GM12874 (cell line): ENCODE measurements around the gene RHEB.

Experiments
- TF ChIP-seq, protein P1 (sequence below): IDR thresholded peaks from 2 replicates; pipeline ENCODE4 v1.5.1; 2011; ENCODE audit warnings: low read depth, mild to moderate bottlenecking, control low read depth, low read length, moderate library complexity; ENCODE audit not compliant: insufficient read depth

Gene RHEB, protein sequence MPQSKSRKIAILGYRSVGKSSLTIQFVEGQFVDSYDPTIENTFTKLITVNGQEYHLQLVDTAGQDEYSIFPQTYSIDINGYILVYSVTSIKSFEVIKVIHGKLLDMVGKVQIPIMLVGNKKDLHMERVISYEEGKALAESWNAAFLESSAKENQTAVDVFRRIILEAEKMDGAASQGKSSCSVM

DNA sequence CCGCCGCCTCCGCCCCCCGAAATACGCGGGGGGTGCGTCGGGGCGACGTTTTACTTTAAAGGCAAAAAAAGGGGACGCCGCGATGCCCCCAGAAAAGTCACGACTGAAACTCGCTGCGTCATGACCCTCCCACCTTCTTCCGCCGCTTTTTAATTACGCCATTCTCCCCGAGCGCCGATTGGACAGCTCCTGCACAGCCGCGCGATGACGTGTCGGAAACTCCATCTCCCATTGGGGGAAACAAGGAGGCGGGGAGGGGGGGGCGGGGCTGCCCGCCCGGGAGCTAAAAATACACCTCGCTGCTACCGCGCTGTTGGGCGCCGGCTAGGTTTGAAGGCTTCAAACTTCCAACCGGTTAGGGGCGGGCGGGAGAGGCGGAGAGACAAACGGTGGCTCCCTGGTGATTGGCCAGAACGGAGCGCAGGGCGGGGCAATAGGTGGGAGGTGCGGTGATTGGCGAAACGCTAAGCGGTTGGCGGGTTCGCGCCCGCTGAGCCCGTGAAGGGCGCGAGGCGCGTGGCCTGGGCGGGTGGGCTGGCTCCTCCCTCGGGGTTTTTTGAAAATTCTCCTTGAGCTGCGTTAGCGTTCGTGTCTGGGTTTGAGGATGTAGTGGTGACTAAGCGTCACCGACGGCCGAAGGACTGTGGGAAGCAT lies at the start of gene RHEB:
Gene RHEB, minus strand, starts transcription at position 131 of the 654 bp plus-strand sequence. CDS start 384 bp downstream, outside the sequence.
- TF ChIP-seq, protein P1, sequence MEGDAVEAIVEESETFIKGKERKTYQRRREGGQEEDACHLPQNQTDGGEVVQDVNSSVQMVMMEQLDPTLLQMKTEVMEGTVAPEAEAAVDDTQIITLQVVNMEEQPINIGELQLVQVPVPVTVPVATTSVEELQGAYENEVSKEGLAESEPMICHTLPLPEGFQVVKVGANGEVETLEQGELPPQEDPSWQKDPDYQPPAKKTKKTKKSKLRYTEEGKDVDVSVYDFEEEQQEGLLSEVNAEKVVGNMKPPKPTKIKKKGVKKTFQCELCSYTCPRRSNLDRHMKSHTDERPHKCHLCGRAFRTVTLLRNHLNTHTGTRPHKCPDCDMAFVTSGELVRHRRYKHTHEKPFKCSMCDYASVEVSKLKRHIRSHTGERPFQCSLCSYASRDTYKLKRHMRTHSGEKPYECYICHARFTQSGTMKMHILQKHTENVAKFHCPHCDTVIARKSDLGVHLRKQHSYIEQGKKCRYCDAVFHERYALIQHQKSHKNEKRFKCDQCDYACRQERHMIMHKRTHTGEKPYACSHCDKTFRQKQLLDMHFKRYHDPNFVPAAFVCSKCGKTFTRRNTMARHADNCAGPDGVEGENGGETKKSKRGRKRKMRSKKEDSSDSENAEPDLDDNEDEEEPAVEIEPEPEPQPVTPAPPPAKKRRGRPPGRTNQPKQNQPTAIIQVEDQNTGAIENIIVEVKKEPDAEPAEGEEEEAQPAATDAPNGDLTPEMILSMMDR = no peak

DNA sequence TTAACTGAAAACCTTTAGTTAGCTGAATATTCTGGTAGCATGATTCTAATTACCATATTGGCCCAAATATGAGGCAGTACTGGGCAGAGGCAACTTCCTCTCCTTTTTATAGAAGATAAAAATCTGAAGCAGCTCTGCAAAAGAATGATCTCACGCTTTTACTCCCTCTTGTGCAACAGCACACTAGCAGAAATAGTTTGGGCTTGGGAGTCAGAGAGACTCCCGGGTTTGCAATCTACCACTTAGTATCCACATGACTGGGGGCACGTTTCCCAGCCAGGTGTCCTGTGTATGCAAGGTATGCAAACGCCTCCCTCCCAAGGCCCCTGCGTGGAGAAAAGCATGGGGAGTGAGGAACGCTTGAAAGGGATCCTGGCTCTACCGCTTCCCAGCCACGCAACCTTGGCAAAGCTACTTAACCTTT lies 47.2 kb upstream of the RHEB start:
- TF ChIP-seq, protein P1 = no peak

DNA sequence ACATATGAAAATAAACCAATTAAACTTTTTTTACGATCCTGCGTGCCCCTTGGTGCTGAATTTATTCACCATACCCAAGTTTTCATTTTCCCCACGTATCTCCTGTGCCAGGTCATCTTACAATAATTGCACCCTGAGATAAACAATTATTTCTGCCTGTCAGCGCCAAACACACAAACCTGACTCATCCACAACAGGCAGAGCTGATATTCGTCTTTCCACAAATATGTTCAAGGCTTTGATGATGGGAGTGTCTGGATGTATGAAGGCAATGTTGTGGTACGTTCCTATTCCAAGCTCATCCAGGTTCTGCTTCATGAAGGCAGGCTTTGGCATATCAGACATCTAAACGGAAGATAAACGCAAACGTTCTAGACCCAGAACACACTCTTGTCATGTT lies 45.8 kb upstream of the RHEB start:
- TF ChIP-seq, protein P1 = no peak

DNA sequence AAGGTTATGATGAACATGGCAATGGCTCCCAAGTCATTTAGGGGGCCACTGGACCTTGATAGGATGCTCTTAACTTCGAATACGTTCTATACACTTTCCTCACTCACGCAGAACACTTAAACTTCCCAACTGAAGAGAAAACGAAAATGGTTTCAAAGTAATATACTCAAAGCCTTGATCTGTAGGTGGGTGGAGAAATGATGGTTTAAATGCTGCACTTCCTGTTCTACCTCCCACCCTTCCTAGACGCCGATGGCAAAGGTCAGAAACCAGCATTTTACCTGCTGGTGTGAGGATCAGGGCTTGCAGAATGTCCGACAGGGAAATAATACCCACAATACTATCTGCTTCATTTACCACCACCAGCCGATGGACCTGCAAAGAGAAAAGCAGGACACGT lies 40.5 kb upstream of the RHEB start:
- TF ChIP-seq, protein P1 = no peak

DNA sequence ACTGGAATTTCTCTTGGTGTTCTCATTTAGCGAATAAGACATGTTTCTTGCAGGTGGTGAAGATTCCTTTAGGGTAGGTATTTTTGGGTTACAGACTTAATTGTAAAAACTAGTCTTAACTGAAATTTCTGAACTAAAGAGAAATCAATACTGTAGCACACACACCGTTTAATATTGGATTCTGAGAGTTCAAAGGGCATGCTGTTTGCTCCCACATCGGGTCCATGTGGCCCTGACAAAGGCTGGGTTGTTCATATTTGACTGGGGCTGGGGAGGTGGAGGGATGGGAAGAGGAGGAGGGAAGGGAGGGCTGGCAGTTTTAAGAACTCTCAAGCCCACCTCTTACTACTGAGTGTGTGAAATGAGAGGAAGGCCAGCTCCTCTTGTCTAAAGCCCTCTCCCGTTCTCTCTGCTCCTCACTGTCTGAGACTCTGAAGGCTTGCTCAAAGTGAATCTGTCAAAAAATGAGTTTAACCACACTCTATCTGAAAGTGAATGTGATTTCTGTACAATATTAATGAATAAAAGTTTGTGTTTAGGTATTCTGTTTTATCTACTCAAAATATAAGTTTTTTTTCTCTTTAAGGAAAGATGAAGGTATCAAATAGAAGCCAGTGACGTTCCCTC lies 40.0 kb upstream of the RHEB start:
- TF ChIP-seq, protein P1 = no peak

DNA sequence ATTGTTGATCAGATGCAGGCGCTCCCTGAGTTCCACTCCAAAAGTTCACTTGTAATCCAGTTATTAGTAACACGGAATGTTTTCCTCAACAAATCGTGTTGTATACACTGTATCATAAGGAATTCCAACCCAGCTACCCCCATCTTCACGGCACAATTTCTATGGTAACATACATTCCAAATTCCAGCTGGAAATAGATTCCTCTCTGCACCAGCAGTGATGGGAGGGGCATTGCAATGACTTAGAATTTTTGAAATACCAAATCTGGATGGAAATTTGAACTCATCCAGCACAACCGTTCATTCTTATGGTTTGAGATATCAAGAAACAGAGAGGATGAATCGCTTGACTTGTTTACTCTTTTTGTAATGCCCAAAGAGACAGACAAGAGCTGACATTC lies 38.9 kb upstream of the RHEB start:
- TF ChIP-seq, protein P1 = no peak

DNA sequence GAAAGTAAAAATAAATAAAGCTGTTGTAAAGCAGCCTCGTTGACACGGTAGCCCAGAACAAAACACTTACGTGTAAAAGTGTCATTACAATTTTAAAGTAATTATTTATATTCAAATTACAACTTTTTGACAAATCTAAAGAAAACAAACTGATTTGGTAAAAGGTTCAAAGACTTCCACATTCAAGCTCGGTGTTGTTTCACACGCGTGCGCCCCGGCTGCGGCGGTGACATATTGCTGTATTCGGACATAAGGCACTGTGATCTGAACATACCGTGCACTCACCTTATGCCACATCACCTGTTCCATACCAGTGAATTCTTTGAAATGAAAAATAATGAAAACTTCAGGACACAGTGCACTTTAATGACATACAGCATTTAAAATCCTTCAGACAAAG lies 36.9 kb upstream of the RHEB start:
- TF ChIP-seq, protein P1 = no peak
